NCI-H2171 (cell line): Measurements from ENCODE around the gene CAMSAP3.
"Not testable (repeated sequence)": the region's sequence is repeated elsewhere in the genome, so short reads cannot be mapped to it uniquely, and the experiment has no call there.

ENCODE experiments used
- DNase-seq: peaks from one replicate; lab custom pipeline; 2025; lab: John Stamatoyannopoulos, UW

Gene CAMSAP3

GRCh38 chr19:7632340-7633203, 36.9 kb downstream of the CAMSAP3 start:
- DNase-seq = no peak

DNA sequence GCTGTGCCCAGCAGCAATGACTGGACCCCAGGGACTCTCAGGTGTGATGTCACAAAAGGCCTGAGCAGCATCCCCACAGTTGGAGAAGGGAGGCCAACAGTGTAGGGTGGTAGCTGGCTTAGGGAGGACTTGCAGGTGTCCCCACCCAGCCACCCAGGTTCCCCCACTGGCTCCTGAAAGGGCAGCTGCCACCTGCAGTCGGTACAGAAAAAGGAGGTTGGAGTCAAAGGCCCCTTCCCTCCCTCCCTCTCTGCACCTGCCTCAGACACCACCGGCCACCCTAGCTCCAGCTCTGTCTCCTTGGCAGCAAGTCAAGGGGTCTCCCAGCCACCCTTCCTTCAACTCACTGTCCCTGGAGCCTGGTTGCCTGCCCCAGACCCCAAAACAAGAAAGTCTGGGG, 38.0 kb downstream of the CAMSAP3 start, which contains the start of gene PCP2:
TSS of gene PCP2 (minus strand) at position 22 of the 400 bp plus-strand sequence. CDS start 262 bp downstream, outside the sequence.
- no peak for DNase-seq

DNA sequence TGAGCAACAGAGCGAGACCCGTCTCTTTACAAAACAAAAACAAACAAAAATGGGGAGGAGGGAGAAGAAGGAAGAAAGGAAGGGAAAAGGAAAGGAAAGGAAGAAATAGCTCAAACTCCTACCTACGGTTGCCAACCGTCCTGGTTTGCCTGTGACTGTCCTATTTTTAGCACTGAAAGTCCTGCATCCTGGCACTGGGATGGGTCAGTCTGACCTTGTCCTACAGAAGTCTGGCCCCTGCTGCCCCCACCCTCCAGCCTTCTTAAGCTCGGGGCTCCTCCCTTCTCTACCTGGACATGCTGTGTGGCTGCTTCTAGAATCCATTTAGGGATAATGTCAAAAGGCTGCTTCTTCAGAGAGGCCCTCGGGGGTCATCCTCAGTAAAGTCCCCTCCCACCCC, 40.0 kb downstream of the CAMSAP3 start:
- DNase-seq = no peak

DNA sequence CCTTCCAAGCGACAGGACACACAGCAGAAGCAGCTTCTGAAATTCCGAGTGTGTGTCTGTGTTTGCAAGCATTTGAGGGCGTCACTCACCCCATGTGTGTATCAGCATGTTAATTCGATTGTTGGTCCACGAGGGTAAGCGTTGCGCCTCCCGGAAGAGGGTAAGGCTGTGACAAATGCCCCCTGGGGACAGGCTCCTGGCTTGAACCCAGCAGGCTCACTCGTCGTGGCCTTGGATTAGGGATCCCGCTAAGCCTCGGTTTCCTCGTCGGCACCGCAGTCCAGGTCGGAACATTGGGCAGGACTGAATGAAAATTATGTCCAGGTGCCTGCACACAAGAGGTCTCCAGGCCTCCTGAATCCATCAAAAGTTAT, 40.6 kb downstream of the CAMSAP3 start:
- DNase-seq = no peak

DNA sequence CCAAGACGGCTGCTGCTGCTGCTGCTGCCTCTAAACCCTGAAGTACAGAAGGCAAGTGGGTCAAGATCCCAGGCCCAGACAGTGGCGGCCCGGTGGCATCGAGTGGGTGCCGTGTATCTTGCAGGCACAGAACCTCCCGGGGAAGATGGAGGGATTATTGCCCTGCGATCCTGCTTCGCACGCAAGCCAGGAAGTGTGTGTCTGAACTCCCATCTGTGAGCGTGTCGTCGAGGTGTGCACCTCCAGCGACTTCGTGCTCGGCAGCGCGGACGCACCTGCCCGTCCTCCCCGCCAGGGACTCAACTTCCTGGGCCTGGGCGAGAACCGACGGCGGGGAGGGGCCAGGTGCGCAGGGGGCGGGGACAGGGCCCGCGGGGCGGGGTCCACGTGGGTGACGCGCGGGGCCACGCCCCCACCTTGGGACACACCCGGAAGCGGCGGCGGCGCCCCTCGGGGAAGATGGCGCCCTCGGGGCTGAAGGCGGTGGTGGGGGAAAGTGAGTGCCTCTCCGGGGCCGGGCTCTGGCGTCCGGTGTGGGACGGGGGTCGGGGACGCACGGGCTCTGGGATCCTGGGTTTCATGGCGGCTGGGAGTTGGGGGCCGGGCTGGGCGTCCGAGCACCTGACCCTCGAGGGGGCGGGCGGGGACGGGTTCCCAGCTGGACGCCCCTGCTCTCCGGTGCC, 41.2 kb downstream of the CAMSAP3 start, which contains the start of gene STXBP2:
TSS of gene STXBP2 (plus strand) at position 420 of the 683 bp plus-strand sequence. CDS start at position 460, 40 bp downstream.
- DNase-seq = peak; percentile 82

DNA sequence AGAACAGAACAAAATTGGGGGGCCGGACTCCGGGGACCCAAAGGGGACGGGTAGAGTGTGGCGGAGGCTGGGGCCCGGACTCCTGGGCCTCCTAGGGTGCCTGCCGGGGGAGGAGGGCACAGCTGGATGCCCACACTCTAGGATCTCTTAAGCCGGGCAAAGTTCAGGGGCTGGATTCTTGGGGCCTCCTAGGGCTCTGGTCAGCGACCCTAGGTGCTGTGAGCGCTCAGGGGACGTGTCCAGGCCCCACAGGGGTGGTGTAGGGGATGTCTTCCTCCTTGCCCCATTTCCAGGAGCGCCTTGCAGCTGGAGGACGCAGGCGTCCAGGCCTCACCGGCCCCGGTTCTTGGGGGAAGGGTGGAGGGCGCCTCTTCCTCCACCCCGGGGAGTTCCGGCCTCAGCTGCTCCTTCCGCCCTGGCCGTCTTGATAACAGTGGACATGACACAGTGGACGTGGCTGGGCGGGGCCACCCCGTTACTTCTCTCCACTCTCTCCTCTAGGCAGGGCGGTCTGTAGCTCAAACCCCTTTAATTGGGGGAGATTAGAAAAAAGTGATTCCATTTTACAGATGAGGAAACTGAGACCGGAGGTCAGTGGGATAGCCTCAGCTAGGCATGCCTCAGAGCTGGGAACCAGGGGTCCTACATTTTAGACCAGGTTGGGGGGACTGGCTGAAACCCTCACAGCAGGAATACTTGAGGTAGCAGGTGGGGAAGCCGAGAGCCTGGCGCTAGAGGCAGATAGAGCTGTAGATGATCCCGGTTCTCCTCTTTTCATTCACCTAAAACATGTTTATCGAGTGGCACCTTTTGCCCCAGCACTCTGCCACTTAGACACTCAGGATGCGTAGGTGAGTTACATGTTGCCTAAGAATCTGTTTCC, 42.0 kb downstream of the CAMSAP3 start:
- no peak for DNase-seq

DNA sequence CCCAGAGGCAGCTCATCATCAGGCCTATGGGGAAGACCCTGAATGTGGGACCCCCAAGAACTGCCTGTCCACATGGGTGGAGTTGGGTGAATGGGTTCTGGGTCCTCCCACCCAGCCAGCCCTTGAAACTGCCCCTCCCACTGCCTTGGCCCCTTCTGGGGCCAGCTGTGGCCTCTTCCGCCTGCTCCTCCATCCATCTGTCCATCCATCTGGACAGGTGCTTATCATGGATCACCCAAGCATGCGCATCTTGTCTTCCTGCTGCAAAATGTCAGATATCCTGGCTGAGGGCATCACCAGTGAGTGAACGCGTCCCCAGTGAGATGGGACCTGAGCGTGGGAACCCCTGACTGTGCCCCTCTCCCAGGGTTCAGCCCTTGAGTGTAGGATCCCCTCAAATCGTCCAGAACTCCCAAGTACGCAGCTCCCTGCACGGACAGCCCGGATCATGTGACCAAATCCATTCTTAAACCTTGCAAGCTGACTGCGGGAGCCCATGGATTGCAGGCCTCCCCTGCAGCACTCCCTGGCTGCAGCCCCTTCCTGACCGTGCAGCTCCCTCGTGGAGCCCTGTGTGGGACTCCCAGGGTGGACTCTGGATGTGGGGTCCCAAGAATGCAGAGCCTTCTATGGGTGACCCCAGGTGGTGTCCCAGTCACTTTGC, 43.3 kb downstream of the CAMSAP3 start:
- peak; percentile 5 for DNase-seq

GRCh38 chr19:7639863-7640348, 44.2 kb downstream of the CAMSAP3 start:
- DNase-seq = no peak

DNA sequence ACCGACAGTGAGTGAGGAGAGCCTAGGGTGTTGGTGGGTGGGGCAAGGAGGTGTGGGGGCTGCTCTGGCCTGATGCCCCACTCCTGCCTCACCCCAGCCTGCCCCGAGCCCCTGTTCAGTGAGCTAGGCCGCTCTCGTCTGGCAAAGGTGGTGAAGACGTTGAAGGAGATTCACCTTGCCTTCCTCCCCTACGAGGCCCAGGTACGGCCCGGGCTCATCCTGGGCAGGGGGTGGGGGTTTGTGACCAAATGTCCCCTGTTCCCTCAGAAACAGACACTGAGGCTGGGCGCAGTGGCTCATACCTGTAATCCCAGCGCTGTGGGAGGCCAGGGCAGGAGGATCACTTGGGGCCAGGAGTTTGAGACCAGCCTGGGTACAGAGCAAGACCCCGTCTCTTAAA, 45.1 kb downstream of the CAMSAP3 start:
- no peak for DNase-seq

- DNase-seq = no peak
These were observed 45.9 kb downstream of the CAMSAP3 start for GRCh38 chr19:7641290-7642276.

DNA sequence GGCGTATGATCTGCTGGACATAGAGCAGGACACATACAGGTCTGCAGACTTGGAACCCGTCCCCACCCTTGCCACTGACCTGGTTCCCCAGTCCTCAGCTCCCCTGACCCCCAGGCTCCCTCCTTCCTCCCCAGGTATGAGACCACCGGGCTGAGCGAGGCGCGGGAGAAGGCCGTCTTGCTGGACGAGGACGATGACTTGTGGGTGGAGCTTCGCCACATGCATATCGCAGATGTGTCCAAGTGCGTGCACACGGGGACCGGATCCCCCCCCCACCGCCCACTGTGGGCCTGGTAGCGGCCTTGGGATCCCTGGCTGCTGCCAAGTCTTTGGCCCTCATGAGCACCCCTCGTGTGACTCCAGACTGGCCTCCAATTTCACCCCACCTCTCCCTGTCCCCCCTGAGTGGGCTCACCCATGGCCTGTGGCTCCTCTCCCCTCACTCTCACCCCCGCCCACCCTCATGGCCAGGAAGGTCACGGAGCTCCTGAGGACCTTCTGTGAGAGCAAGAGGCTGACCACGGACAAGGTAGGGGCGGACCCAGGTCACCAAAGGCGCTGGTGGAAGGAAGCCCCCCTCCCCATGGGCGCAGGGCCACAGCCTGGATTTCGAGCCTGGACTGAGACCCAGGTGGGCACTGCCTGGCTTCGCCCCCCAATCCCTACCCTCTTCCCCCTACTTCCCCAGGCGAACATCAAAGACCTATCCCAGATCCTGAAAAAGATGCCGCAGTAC, 46.8 kb downstream of the CAMSAP3 start:
- no peak for DNase-seq

GRCh38 chr19:7643031-7643415, 47.4 kb downstream of the CAMSAP3 start:
- DNase-seq = no peak

- not testable (repeated sequence) for DNase-seq
These were observed 48.2 kb downstream of the CAMSAP3 start for GRCh38 chr19:7643629-7644549.

GRCh38 chr19:7644550-7644877, 48.9 kb downstream of the CAMSAP3 start:
- no peak for DNase-seq

GRCh38 chr19:7645163-7645562, 49.5 kb downstream of the CAMSAP3 start:
- no peak for DNase-seq

DNA sequence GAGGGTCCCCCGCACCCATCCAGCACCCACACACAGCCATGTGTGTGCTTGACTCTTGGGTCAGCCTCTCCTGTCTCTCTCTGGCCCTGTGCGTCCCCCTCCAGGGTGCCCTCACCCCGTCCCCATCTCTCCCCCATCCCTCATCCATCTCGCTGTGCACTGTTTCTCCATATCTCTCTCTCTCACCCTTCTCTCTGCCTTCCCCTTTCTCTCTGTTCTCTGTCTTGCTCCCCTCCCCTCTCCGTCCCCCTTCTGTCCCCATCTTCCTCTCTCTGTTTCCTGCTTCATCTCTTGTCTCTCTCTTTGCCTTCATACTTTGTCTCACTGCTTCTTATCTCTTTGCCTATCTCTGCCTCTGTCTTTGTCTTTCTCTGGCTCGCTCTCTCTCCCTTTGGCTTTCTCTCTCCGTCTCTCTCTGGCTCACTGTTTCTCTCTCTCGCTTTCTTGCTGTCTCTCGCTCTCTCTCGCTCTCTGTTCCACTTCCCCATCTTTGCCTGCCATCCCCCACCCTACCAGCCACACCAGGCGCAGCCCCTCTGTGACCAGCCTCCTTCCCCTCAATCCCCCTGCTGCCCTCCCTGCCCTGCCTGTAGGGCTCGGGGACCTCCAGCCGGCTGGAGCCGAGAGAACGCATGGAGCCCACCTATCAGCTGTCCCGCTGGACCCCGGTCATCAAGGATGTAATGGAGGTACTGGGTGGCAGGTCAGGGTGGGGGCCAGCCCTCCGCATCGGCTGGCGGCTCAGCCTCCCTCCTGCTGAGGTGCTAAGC, 50.2 kb downstream of the CAMSAP3 start:
- no peak for DNase-seq

DNA sequence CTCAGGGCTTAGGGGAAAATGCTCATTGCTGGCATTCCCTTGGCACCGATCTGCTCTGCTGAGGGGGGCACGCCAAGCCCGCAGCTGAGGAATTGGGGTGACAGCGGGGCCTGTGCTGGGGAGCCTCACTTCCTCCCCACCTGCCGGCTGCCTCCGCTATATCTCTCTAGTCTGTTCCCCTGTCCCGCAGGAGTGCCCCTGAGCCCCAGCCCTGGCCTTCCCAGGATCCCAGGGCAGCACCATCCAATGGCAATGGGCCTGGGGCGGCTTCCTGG, 50.7 kb downstream of the CAMSAP3 start:
- DNase-seq = no peak

DNA sequence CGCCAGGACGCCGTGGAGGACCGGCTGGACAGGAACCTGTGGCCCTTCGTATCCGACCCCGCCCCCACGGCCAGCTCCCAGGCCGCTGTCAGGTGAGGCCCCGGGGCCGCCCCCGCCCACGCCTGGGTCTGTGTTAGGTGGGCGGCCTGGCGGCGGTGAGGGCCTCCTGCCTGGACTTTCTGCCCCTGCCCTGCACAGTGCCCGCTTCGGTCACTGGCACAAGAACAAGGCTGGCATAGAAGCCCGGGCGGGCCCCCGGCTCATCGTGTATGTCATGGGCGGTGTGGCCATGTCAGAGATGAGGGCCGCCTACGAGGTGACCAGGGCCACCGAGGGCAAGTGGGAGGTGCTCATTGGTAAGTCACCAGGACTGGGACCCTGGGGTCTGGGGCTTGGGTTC, 51.5 kb downstream of the CAMSAP3 start:
- DNase-seq = no peak
